HCT116 (cell line): Measurements from ENCODE around the gene TACR2. TPM values are rescaled to one million over a fixed set of nuclear protein-coding genes. Genes with fewer than 3 reads are reported as not detected.

Experiments
- ATAC-seq: fragments of 200-7000 bp; cut with Tn5 transposase; 2 replicates; pipeline ENCODE4 v1.9.1; 2020; ENCODE audit warnings: mild to moderate bottlenecking, moderate library complexity
- BruUV-seq: library from RNA; stranded (reverse); fragments of 400-500 nt; replicated peaks from 2 replicates; lab custom pipeline; 2021; lab: Mats Ljungman, UMichigan
- CTCF ChIA-PET: fragments of 300-600 bp; sonication (Branson Sonifier 250); formaldehyde crosslinking; loops from one replicate; lab custom pipeline; 2021; ENCODE audit warnings: antibody characterized with exemption; lab: Charles Lee
- POLR2A ChIA-PET: fragments of 300-600, 350-600 bp; sonication (Branson Sonifier 250); formaldehyde crosslinking; loops from one replicate; lab custom pipeline; 2021; ENCODE audit warnings: antibody characterized with exemption; lab: Charles Lee
- RAD21 ChIA-PET, 2 experiments: fragments of 300-600 bp; sonication (Branson Sonifier 250); formaldehyde crosslinking; loops; one replicate each; lab custom pipeline; 2023; ENCODE audit warnings: low total read pairs in 2 of 2; ENCODE audit not compliant: uncharacterized antibody in 2 of 2, unreplicated experiment in 2 of 2, low non-redundant PET in 1 of 2; lab: Charles Lee
- DNase-seq: peaks from one replicate; pipeline ENCODE4 v3.0.0-alpha.2; 2010; ENCODE audit warnings: low read depth, low spot score
- H2AFZ ChIP-seq: fragments of 200-600 bp; shearing (Covaris generic), sonication (generic); 2 replicates; pipeline ENCODE4 v1.6.1; 2017; ENCODE audit warnings: low read depth, mixed run types, mixed read lengths, antibody characterized with exemption, low read length; ENCODE audit not compliant: poor library complexity, severe bottlenecking
- H3K27ac ChIP-seq: 2 replicates; pipeline ENCODE4 v1.5.1; 2012; ENCODE audit warnings: low read depth, low read length
- H3K27me3 ChIP-seq: fragments of 200-600 bp; sonication (generic); 2 replicates; pipeline ENCODE4 v1.6.1; 2016; ENCODE audit warnings: mixed run types, low read length, mixed read lengths; ENCODE audit not compliant: insufficient read depth
- H3K36me3 ChIP-seq, 2 experiments: fragments of 200-500 bp in 1 of 2; fragments of 200-600 bp in 1 of 2; sonication (Bioruptor generic) in 1 of 2; sonication (generic) in 1 of 2; 2 replicates each; pipeline versions ENCODE4 v1.5.1 to v1.6.1; 2014 to 2016; ENCODE audit warnings: low read length in 2 of 2, inconsistent platforms in 1 of 2, mixed read lengths in 1 of 2, mixed run types in 1 of 2; ENCODE audit not compliant: insufficient read depth in 2 of 2, control insufficient read depth in 1 of 2
- H3K4me1 ChIP-seq, 2 experiments: fragments of 200-600 bp in 1 of 2; sonication (generic) in 1 of 2; 2 replicates each; pipeline versions ENCODE4 v1.5.1 to v1.6.1; 2012 to 2017; ENCODE audit warnings: low read length in 2 of 2, inconsistent platforms in 1 of 2, mild to moderate bottlenecking in 1 of 2, mixed read lengths in 1 of 2, mixed run types in 1 of 2, moderate library complexity in 1 of 2; ENCODE audit not compliant: insufficient read depth in 2 of 2, control insufficient read depth in 1 of 2
- H3K4me2 ChIP-seq: fragments of 200-600 bp; sonication (generic); 2 replicates; pipeline ENCODE4 v1.6.1; 2017; ENCODE audit warnings: mixed run types, low read length, mixed read lengths
- H3K4me3 ChIP-seq, 2 experiments: fragments of 200-600 bp in 1 of 2; sonication (generic) in 1 of 2; replicated peaks in 1 of 2; 2 replicates each; pipeline ENCODE4 v1.5.1; 2011 to 2016; ENCODE audit warnings: low read length in 2 of 2, control low read depth in 1 of 2, low read depth in 1 of 2, mild to moderate bottlenecking in 1 of 2, mixed read lengths in 1 of 2, mixed run types in 1 of 2
- H3K79me2 ChIP-seq: fragments of 200-600 bp; sonication (generic); 2 replicates; pipeline ENCODE4 v1.6.1; 2017; ENCODE audit warnings: mild to moderate bottlenecking, mixed run types, low read length, moderate library complexity, mixed read lengths; ENCODE audit not compliant: insufficient read depth
- H3K9ac ChIP-seq: fragments of 200-600 bp; sonication (generic); 2 replicates; pipeline ENCODE4 v1.6.1; 2016; ENCODE audit warnings: low read length, mixed read lengths
- H3K9me2 ChIP-seq: fragments of 200-600 bp; sonication (generic), shearing (Covaris generic); 2 replicates; pipeline ENCODE4 v1.6.1; 2017; ENCODE audit warnings: mixed run types, mild to moderate bottlenecking, moderate library complexity; ENCODE audit not compliant: insufficient read depth
- H3K9me3 ChIP-seq, 2 experiments: fragments of 200-500 bp in 1 of 2; fragments of 200-600 bp in 1 of 2; sonication (Bioruptor generic) in 1 of 2; sonication (generic) in 1 of 2; 2 replicates each; pipeline ENCODE4 v1.6.1; 2014 to 2017; ENCODE audit warnings: low read length in 2 of 2, mixed read lengths in 2 of 2, inconsistent platforms in 1 of 2, low read depth in 1 of 2, mild to moderate bottlenecking in 1 of 2, mixed run types in 1 of 2, moderate library complexity in 1 of 2; ENCODE audit not compliant: control insufficient read depth in 1 of 2, insufficient read depth in 1 of 2
- H4K20me1 ChIP-seq: fragments of 200-600 bp; sonication (generic), shearing (Covaris generic); 2 replicates; pipeline ENCODE4 v1.6.1; 2017; ENCODE audit warnings: mixed run types, mild to moderate bottlenecking, moderate library complexity; ENCODE audit not compliant: insufficient read depth
- CBX3 ChIP-seq: IDR thresholded peaks from 2 replicates; pipeline ENCODE4 v1.6.1; 2012; ENCODE audit warnings: low read depth
- CEBPB ChIP-seq: IDR thresholded peaks from 2 replicates; pipeline ENCODE4 v1.6.1; 2012; ENCODE audit warnings: low read depth
- EGR1 ChIP-seq: IDR thresholded peaks from 2 replicates; pipeline ENCODE4 v1.6.1; 2012; ENCODE audit warnings: low read depth
- EZH2 ChIP-seq: fragments of 200-600 bp; sonication (generic); IDR thresholded peaks from 2 replicates; pipeline ENCODE4 v1.6.1; 2017; ENCODE audit warnings: antibody characterized with exemption, mixed run types
- JUND ChIP-seq: IDR thresholded peaks from 2 replicates; pipeline ENCODE4 v1.6.1; 2012
- MAX ChIP-seq: IDR thresholded peaks from 2 replicates; pipeline ENCODE4 v1.6.1; 2012
- POLR2A ChIP-seq: IDR thresholded peaks from 2 replicates; pipeline ENCODE4 v1.7.0; 2011; ENCODE audit warnings: borderline replicate concordance; ENCODE audit not compliant: insufficient read depth, insufficient read length; ENCODE audit errors: extremely low read depth
- POLR2AphosphoS5 ChIP-seq: IDR thresholded peaks from 2 replicates; pipeline ENCODE4 v1.6.1; 2011; ENCODE audit warnings: mild to moderate bottlenecking, low read depth, low read length, moderate library complexity
- SP1 ChIP-seq: IDR thresholded peaks from 2 replicates; pipeline ENCODE4 v1.6.1; 2012; ENCODE audit warnings: low read depth
- SRF ChIP-seq: IDR thresholded peaks from 2 replicates; pipeline ENCODE4 v1.6.1; 2012; ENCODE audit warnings: low read depth
- TCF7L2 ChIP-seq: IDR thresholded peaks from 2 replicates; pipeline ENCODE4 v1.7.0; 2011; ENCODE audit warnings: borderline replicate concordance, inconsistent platforms; ENCODE audit not compliant: insufficient read depth, insufficient read length; ENCODE audit errors: extremely low read depth
- YY1 ChIP-seq: IDR thresholded peaks from 2 replicates; pipeline ENCODE4 v1.6.1; 2011; ENCODE audit warnings: low read length, low read depth, moderate library complexity, mild to moderate bottlenecking; ENCODE audit not compliant: insufficient replicate concordance; ENCODE audit errors: extremely low read depth
- ZNF274 ChIP-seq: fragments of 200-500 bp; sonication (Bioruptor generic); IDR thresholded peaks from 2 replicates; pipeline ENCODE4 v1.6.1; 2014; ENCODE audit warnings: mild to moderate bottlenecking, low read depth, low read length, inconsistent platforms
- intact Hi-C: fragments of 100-400 bp; cut with micrococcal nuclease; formaldehyde crosslinking; loops from 2 replicates; pipeline ENCODE4 v1.10.0; 2022
- total RNA-seq: library from RNA; stranded (reverse); gene quantifications from one replicate; pipeline ENCODE4 v1.2.1, GENCODE V29; 2021; ENCODE audit not compliant: unreplicated experiment
- TF ChIP-seq, protein P1 (sequence below), 3 experiments: fragments of 200-600 bp in 1 of 3; sonication (generic) in 1 of 3; IDR thresholded peaks in 2 of 3; conservative IDR thresholded peaks in 1 of 3; 2 replicates each; pipeline ENCODE4 v1.5.1; 2012 to 2017; ENCODE audit warnings: low read depth in 2 of 3, low read length in 2 of 3, antibody characterized with exemption in 1 of 3, borderline replicate concordance in 1 of 3, control low read depth in 1 of 3, mild to moderate bottlenecking in 1 of 3, mixed read lengths in 1 of 3, mixed run types in 1 of 3, moderate library complexity in 1 of 3; ENCODE audit not compliant: insufficient read depth in 1 of 3

TACR2 gene
- total RNA-seq, 1 experiment from 2014 or later: not detected

DNA sequence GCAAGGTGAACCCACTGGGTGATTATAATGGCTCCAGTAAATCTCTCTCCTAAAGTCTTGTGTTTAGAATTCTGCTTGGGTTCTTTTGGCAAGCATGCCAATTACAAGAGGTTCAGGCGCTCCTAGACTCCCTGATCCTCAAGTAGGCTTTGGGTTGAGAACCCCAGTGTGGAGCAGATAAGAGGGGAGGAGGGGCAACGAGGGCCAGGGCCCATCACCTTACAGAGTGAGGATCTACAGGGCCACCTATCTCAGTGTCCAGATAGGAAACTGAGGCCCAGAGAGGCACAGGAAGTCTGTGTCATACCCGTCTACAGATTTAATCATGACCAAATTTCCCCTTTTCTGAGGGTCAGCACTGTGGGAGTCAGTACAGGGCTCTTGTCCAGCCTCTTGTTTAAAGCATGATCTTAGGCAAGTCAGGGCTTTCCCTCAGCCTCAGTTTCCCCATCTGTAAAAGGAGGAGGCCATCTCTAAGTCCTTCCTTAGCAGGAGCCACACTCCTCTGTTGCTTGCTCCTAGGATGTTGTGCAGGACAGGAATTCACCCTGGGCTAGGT is 4.4 kb downstream of the TACR2 start:
- BruUV-seq: no TSS peak
- DNase-seq (no peak), ATAC-seq (no peak)
- no peak for TF ChIP-seq POLR2A
- no peak for TF ChIP-seq SRF
- TF ChIP-seq, protein P1, sequence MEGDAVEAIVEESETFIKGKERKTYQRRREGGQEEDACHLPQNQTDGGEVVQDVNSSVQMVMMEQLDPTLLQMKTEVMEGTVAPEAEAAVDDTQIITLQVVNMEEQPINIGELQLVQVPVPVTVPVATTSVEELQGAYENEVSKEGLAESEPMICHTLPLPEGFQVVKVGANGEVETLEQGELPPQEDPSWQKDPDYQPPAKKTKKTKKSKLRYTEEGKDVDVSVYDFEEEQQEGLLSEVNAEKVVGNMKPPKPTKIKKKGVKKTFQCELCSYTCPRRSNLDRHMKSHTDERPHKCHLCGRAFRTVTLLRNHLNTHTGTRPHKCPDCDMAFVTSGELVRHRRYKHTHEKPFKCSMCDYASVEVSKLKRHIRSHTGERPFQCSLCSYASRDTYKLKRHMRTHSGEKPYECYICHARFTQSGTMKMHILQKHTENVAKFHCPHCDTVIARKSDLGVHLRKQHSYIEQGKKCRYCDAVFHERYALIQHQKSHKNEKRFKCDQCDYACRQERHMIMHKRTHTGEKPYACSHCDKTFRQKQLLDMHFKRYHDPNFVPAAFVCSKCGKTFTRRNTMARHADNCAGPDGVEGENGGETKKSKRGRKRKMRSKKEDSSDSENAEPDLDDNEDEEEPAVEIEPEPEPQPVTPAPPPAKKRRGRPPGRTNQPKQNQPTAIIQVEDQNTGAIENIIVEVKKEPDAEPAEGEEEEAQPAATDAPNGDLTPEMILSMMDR (IDR thresholded peaks at IDR 0.05 in 2 of 3, conservative IDR thresholded peaks at IDR 0.05 in 1 of 3; ENCODE audit: borderline replicate concordance in 1 of 3, insufficient read depth in 1 of 3, low read depth in 2 of 3, low read length in 2 of 3): no peak
- TF ChIP-seq EZH2: no peak
- no peak for TF ChIP-seq YY1
- TF ChIP-seq CEBPB: no peak
- no peak for TF ChIP-seq TCF7L2
- no peak for TF ChIP-seq SP1
- no peak for TF ChIP-seq EGR1
- no peak for TF ChIP-seq CBX3
- TF ChIP-seq JUND: no peak
- TF ChIP-seq POLR2AphosphoS5: no peak
- no peak for TF ChIP-seq MAX
- TF ChIP-seq ZNF274: no peak
- H3K9me2 ChIP-seq: no peaks in the 10 kb centered on the region
- ChIA-PET RAD21 (no interaction called here), CTCF (no interaction called here), POLR2A (no interaction called here)
- no peak overlapping the region for H3K4me3 ChIP-seq
- no peak overlapping the region for H3K27ac ChIP-seq
- H4K20me1 ChIP-seq: no peaks in the 10 kb centered on the region
- intact Hi-C loops: no loop called here
- no peaks in the 10 kb centered on the region for H3K36me3 ChIP-seq
- no peak overlapping the region for H3K9ac ChIP-seq
- H3K9me3 ChIP-seq: no peaks in the 10 kb centered on the region
- no peaks in the 10 kb centered on the region for H3K79me2 ChIP-seq
- H3K4me1 ChIP-seq: peaks cover 9 to 21% of the 10 kb centered on the region in 2 experiments
- H2AFZ ChIP-seq: no peak overlapping the region
- H3K27me3 ChIP-seq: no peaks in the 10 kb centered on the region
- H3K4me2 ChIP-seq: no peak overlapping the region
